Measurements from ENCODE around the gene GALK2.

GRCh38 chr15:49286649-49287404, 116.8 kb downstream of the GALK2 start:
- TF ChIP-seq POLR2A (IDR thresholded peaks at IDR 0.05; ENCODE audit: control extremely low read depth in 1 of 2, low read depth in 2 of 2, low read length in 2 of 2) (no peak), SAP30 (IDR thresholded peaks at IDR 0.05; ENCODE audit: insufficient read depth, insufficient replicate concordance, low read length) (no peak), RAD21 (IDR thresholded peaks at IDR 0.05 in 1 of 2, conservative IDR thresholded peaks at IDR 0.05 in 1 of 2; ENCODE audit: low read depth in 2 of 2, low read length in 2 of 2) (no peak), CBX8 (IDR thresholded peaks at IDR 0.05; ENCODE audit: borderline replicate concordance, low read depth, low read length) (no peak), KDM4A (IDR thresholded peaks at IDR 0.05; ENCODE audit: low read depth, low read length, severe bottlenecking) (no peak), HDAC6 (IDR thresholded peaks at IDR 0.05; ENCODE audit: low read depth, low read length) (no peak), BRCA1 (IDR thresholded peaks at IDR 0.05; ENCODE audit: low read depth, low read length) (no peak), SRF (IDR thresholded peaks at IDR 0.05; ENCODE audit: low read depth, low read length) (no peak), CTCF (IDR thresholded peaks at IDR 0.05; ENCODE audit: control extremely low read depth in 1 of 3, insufficient read depth in 1 of 3, low read depth in 1 of 3, low read length in 3 of 3) (no peak), EP300 (IDR thresholded peaks at IDR 0.05; ENCODE audit: borderline replicate concordance in 1 of 2, low read depth in 2 of 2, low read length in 2 of 2) (no peak)

Measured in H1 (cell line).